Caco-2 (cell line): ENCODE results near the gene GULP1. TPM values are rescaled to one million over a fixed set of nuclear protein-coding genes. Genes with fewer than 3 reads are reported as not detected.

Experiments used
- BruUV-seq: library from RNA; stranded (reverse); fragments of 400-500 nt; replicated peaks from 2 replicates; lab custom pipeline; 2021; lab: Mats Ljungman, UMichigan
- CTCF ChIA-PET: fragments of 300-600 bp; sonication (Branson Sonifier 250); formaldehyde crosslinking; loops from one replicate; lab custom pipeline; 2022; ENCODE audit warnings: antibody characterized with exemption; lab: Charles Lee
- POLR2A ChIA-PET: fragments of 300-600 bp; sonication (Branson Sonifier 250); formaldehyde crosslinking; loops from one replicate; lab custom pipeline; 2022; ENCODE audit warnings: antibody characterized with exemption; lab: Charles Lee
- DNase-seq, 2 experiments: peaks; one replicate each; pipeline versions ENCODE4 v3.0.0 to v3.0.0-alpha.2; 2020 to 2022
- H3K27me3 ChIP-seq: replicated peaks from 2 replicates; pipeline ENCODE4 v1.6.0; 2011; ENCODE audit warnings: low read length; ENCODE audit not compliant: control insufficient read depth, insufficient read depth
- H3K36me3 ChIP-seq: 2 replicates; pipeline ENCODE4 v1.5.1; 2011; ENCODE audit warnings: low read length; ENCODE audit not compliant: control insufficient read depth, insufficient read depth
- H3K4me1 ChIP-seq: fragments of 250-450 bp; sonication (Bioruptor Pico); 2 replicates; pipeline ENCODE4 v1.5.1; 2020; ENCODE audit warnings: mild to moderate bottlenecking
- H3K4me3 ChIP-seq: 2 replicates; pipeline ENCODE4 v1.5.1; 2011; ENCODE audit warnings: low read depth, mild to moderate bottlenecking, control low read depth, low read length
- H3K9me3 ChIP-seq: fragments of 250-450 bp; sonication (Bioruptor Pico); 2 replicates; pipeline ENCODE4 v1.5.1; 2020; ENCODE audit warnings: mild to moderate bottlenecking, moderate library complexity
- H3K27ac Mint-ChIP-seq: one replicate; pipeline ENCODE4 v1.8.0; 2022; ENCODE audit warnings: mixed read lengths; ENCODE audit not compliant: unreplicated experiment
- H3K27me3 Mint-ChIP-seq: one replicate; pipeline ENCODE4 v1.8.0; 2022; ENCODE audit warnings: mixed read lengths; ENCODE audit not compliant: insufficient read depth, unreplicated experiment
- H3K36me3 Mint-ChIP-seq: one replicate; pipeline ENCODE4 v1.8.0; 2022; ENCODE audit warnings: mild to moderate bottlenecking, mixed read lengths; ENCODE audit not compliant: insufficient read depth, unreplicated experiment
- H3K4me1 Mint-ChIP-seq: one replicate; pipeline ENCODE4 v1.8.0; 2022; ENCODE audit warnings: low read depth, mixed read lengths; ENCODE audit not compliant: unreplicated experiment
- H3K4me3 Mint-ChIP-seq: one replicate; pipeline ENCODE4 v1.8.0; 2022; ENCODE audit warnings: mild to moderate bottlenecking, moderate library complexity, mixed read lengths; ENCODE audit not compliant: unreplicated experiment
- H3K9me3 Mint-ChIP-seq: one replicate; pipeline ENCODE4 v1.8.0; 2022; ENCODE audit warnings: mixed read lengths; ENCODE audit not compliant: unreplicated experiment
- intact Hi-C: fragments of 100-400 bp; cut with micrococcal nuclease; formaldehyde crosslinking; loops from one replicate; pipeline ENCODE4 v1.10.0; 2022; ENCODE audit not compliant: unreplicated experiment
- total RNA-seq: library from RNA; stranded (reverse); gene quantifications from 2 replicates; pipeline ENCODE4 v1.2.3, GENCODE V29; 2022
- TF ChIP-seq, protein P1 (sequence below), 2 experiments: fragments of 200-600 bp in 1 of 2; IDR thresholded peaks; 1 replicate in 1 of 2; 2 replicates in 1 of 2; pipeline versions ENCODE4 v1.5.1 to v1.8.0; 2011 to 2022; ENCODE audit warnings: antibody characterized with exemption in 1 of 2, control low read depth in 1 of 2, inconsistent platforms in 1 of 2, low read depth in 1 of 2, low read length in 1 of 2, mild to moderate bottlenecking in 1 of 2, moderate library complexity in 1 of 2; ENCODE audit not compliant: insufficient read depth in 1 of 2, severe bottlenecking in 1 of 2, unreplicated experiment in 1 of 2

The GULP1 gene
- total RNA-seq, 1 experiment from 2014 or later, result 32.4 TPM

DNA sequence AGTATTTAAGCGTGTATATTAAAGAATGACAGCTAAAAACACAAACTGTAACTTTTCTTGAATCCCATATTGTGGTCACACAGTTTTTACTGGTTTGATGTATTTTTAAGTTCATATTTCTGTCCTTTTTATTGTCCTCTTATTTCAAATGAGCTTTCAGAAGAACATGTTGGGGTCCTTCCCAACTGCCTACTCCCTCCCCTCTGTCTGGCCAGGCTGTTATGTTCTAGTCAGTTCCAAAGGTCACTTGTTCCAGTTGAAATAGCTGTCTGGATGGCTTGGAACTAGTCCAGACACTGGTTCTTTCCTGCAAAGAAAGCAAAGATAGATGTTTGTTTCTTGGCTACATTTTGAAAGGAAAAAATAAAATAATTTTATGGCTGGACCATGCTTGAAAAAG lies 306.9 kb downstream of the GULP1 start:
- Histone ChIP-seq H3K27me3 (no peaks in the 10 kb centered on the region), H3K36me3 (no peaks in the 10 kb centered on the region), H3K4me3 (no peak overlapping the region), H3K9me3 (no peaks in the 10 kb centered on the region), H3K4me1 (0 out of 2 replicates have a peak, but pooled peaks cover 5% of the 10 kb centered on the region)
- no peak overlapping the region for H3K4me3 Mint-ChIP-seq
- TF ChIP-seq, protein P1, sequence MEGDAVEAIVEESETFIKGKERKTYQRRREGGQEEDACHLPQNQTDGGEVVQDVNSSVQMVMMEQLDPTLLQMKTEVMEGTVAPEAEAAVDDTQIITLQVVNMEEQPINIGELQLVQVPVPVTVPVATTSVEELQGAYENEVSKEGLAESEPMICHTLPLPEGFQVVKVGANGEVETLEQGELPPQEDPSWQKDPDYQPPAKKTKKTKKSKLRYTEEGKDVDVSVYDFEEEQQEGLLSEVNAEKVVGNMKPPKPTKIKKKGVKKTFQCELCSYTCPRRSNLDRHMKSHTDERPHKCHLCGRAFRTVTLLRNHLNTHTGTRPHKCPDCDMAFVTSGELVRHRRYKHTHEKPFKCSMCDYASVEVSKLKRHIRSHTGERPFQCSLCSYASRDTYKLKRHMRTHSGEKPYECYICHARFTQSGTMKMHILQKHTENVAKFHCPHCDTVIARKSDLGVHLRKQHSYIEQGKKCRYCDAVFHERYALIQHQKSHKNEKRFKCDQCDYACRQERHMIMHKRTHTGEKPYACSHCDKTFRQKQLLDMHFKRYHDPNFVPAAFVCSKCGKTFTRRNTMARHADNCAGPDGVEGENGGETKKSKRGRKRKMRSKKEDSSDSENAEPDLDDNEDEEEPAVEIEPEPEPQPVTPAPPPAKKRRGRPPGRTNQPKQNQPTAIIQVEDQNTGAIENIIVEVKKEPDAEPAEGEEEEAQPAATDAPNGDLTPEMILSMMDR (IDR thresholded peaks at IDR 0.05; ENCODE audit: insufficient read depth in 1 of 2, low read depth in 1 of 2, low read length in 1 of 2, severe bottlenecking in 1 of 2, unreplicated experiment in 1 of 2), result no peak
- no peaks in the 10 kb centered on the region for H3K36me3 Mint-ChIP-seq
- DNase-seq, result no peak
- intact Hi-C loops, result no loop called here
- BruUV-seq, result no TSS peak
- CTCF ChIA-PET, result no interaction called here
- H3K9me3 Mint-ChIP-seq, result no peaks in the 10 kb centered on the region
- POLR2A ChIA-PET, result no interaction called here
- H3K4me1 Mint-ChIP-seq, result no peaks in the 10 kb centered on the region
- no peak overlapping the region for H3K27ac Mint-ChIP-seq
- no peaks in the 10 kb centered on the region for H3K27me3 Mint-ChIP-seq

DNA sequence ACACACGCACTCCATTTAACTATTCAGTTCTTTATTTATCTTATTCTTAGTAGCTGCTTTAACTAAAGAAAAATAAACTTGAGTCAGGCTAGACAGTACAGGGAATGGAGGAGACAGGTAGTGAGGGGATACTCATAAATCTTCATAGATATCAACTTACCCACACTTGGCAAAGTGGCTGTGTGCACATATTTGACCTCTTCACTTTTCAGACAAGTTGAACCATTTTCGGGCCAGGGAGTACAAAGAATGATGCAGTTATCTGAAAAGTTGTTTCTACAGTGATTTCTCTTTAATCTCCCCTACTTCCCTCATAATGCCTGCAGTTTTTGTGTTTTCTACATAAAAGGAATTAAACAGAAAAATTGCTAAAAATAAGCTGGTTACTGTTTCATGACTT lies 307.5 kb downstream of the GULP1 start:
- Mint-ChIP-seq H3K4me1 (no peaks in the 10 kb centered on the region), H3K9me3 (no peaks in the 10 kb centered on the region), H3K27ac (no peak overlapping the region), H3K27me3 (no peaks in the 10 kb centered on the region), H3K36me3 (no peaks in the 10 kb centered on the region), H3K4me3 (no peak overlapping the region)
- CTCF ChIA-PET, result no interaction called here
- Histone ChIP-seq H3K4me1 (0 out of 2 replicates have a peak, but pooled peaks cover 5% of the 10 kb centered on the region), H3K9me3 (no peaks in the 10 kb centered on the region), H3K27me3 (no peaks in the 10 kb centered on the region), H3K4me3 (no peak overlapping the region), H3K36me3 (no peaks in the 10 kb centered on the region)
- no TSS peak for BruUV-seq
- TF ChIP-seq, protein P1 (IDR thresholded peaks at IDR 0.05; ENCODE audit: insufficient read depth in 1 of 2, low read depth in 1 of 2, low read length in 1 of 2, severe bottlenecking in 1 of 2, unreplicated experiment in 1 of 2), result no peak
- POLR2A ChIA-PET, result no interaction called here
- DNase-seq, result no peak
- intact Hi-C loops, result no loop called here

DNA sequence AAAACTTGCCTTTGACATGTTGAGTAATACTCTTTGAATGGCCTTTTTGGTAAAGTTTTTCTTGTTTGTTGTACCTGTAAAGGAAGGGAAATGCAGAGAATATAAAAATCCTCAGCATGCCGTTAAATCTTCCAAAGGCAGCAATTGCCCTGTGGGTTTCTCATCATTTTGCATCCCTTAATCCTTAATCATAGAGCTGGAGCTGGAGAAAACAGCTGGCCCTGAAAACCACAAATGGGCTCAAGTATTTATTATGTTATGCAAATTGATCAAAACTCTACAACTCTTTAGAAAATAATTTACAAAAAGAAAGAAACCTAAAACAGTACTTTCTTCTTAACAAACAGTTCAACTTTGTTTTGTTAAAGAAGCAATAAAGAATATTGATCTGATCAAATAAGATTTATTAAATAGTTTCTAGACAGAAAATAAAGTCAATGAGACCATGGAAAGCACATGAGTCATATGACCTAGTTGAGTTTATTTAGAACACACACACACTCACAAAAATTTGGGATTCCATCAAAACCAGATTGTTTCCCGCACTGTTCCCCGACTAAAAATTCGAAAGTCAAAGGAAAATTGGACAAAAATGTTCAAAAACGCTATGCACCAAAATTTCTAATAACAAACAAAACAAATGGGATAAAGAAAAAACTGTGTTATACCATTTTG lies 309.0 kb downstream of the GULP1 start:
- Mint-ChIP-seq H3K4me1 (no peaks in the 10 kb centered on the region), H3K27ac (no peak overlapping the region), H3K4me3 (no peak overlapping the region), H3K36me3 (no peaks in the 10 kb centered on the region), H3K27me3 (no peaks in the 10 kb centered on the region), H3K9me3 (no peaks in the 10 kb centered on the region)
- no peaks in the 10 kb centered on the region for H3K9me3 ChIP-seq
- ChIA-PET CTCF (no interaction called here), POLR2A (no interaction called here)
- no peak for DNase-seq
- H3K27me3 ChIP-seq, result no peaks in the 10 kb centered on the region
- no peak overlapping the region for H3K4me3 ChIP-seq
- intact Hi-C loops, result no loop called here
- TF ChIP-seq, protein P1 (IDR thresholded peaks at IDR 0.05; ENCODE audit: insufficient read depth in 1 of 2, low read depth in 1 of 2, low read length in 1 of 2, severe bottlenecking in 1 of 2, unreplicated experiment in 1 of 2), result no peak
- 0 out of 2 replicates have a peak, but pooled peaks cover 5% of the 10 kb centered on the region for H3K4me1 ChIP-seq
- BruUV-seq, result no TSS peak
- no peaks in the 10 kb centered on the region for H3K36me3 ChIP-seq
